ENCODE results near the gene EXOSC9. TPM values are rescaled to one million over a fixed set of nuclear protein-coding genes. Genes with fewer than 3 reads are reported as not detected.

EXOSC9 gene
- total and polyA plus RNA-seq, 2 of the 8 experiments (the other 6 are each of a cell fraction or from before 2014, with no cell fraction given) = 33.2 to 54.9 TPM

DNA sequence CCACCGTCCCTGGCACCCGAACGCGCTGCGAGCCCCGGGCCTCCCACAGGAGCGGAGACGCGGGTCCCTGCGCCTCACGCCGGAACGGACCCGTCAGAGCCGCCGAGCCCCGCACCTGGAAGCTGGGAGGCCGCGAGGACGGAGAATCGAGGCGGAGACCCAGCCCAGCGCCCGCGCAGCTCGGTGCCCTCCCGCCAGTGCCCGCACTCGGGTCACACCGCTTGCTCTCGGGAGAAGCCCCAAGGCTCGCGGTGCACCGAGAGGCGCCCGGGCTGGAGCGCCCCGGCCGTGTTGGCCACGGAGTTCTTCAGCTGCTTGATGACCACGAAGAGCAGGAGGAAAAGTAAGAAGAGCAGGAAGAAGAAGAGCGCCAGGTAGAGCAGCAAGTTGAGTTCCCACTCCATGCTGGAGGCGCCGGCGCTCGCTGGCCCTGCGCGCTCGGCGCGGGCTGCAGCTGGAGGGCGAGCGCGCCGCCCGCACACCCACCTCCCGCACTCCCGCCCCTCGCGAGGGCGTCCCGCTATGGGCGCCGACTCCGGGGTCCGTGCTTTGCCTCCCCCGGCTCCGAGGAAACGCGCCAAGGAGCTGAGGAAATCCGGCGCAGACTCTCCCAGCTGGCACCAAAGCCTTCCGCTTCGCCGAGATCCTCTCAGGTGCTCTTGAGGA, 36.3 kb upstream of the EXOSC9 start, which contains the start of gene SMIM43 (continued):
- TF ChIP-seq ASH2L (IDR thresholded peaks at IDR 0.05; ENCODE audit: low read length) (peak; percentile 63), BCL11A (IDR thresholded peaks at IDR 0.05; ENCODE audit: low read depth in 2 of 2, low read length in 2 of 2) (no peak), KDM4A (IDR thresholded peaks at IDR 0.05; ENCODE audit: low read depth, low read length, severe bottlenecking) (peak; percentile 94), HDAC2 (IDR thresholded peaks at IDR 0.05; ENCODE audit: borderline replicate concordance in 1 of 2, low read depth in 2 of 2, low read length in 2 of 2) (no peak; a peak in 1 of 4 replicates), CEBPB (IDR thresholded peaks at IDR 0.05; ENCODE audit: low read depth, low read length) (no peak), EZH2 (IDR thresholded peaks at IDR 0.05; ENCODE audit: low read depth, low read length, severe bottlenecking) (peak; percentile 89), SIX5 (IDR thresholded peaks at IDR 0.05; ENCODE audit: low read depth, low read length) (no peak), POLR2A (IDR thresholded peaks at IDR 0.05; ENCODE audit: control extremely low read depth in 1 of 2, low read depth in 2 of 2, low read length in 2 of 2) (no peak), SUZ12 (IDR thresholded peaks at IDR 0.05; ENCODE audit: low read length) (peak; percentile 90), GABPA (IDR thresholded peaks at IDR 0.05; ENCODE audit: borderline replicate concordance, insufficient read depth, low read length) (no peak)
- TF ChIP-seq, protein P1, sequence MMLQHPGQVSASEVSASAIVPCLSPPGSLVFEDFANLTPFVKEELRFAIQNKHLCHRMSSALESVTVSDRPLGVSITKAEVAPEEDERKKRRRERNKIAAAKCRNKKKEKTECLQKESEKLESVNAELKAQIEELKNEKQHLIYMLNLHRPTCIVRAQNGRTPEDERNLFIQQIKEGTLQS (IDR thresholded peaks at IDR 0.05; ENCODE audit: insufficient read depth, low read depth, low read length) = no peak

Data from H1 (cell line).